Upper lobe of left lung (tissue), 6 donors: Measurements from ENCODE around the gene EPS8L2. TPM values are rescaled to one million over a fixed set of nuclear protein-coding genes. Genes with fewer than 3 reads are reported as not detected.
A peak's percentile ranks its signal among the peaks of the same experiment; 100 is the strongest.

Source experiments
- ATAC-seq, 2 donors: fragments of 200-7000 bp; cut with Tn5 transposase; one replicate each; pipeline ENCODE4 v1.9.1; 2022; ENCODE audit warnings: mild to moderate bottlenecking in 2 of 2, moderate library complexity in 2 of 2; ENCODE audit not compliant: low FRiP score in 2 of 2
- DNase-seq, 2 donors: peaks; one replicate each; pipeline ENCODE4 v3.0.0-alpha.2; 2019 to 2020
- H3K27ac ChIP-seq, 4 donors: fragments of 200-600 bp; sonication (generic); one replicate each; pipeline ENCODE4 v1.5.1; 2016 to 2019
- H3K27me3 ChIP-seq, 4 donors: fragments of 200-600 bp; sonication (generic); one replicate each; pipeline ENCODE4 v1.5.1; 2017 to 2019
- H3K36me3 ChIP-seq, 4 donors: fragments of 200-600 bp; sonication (generic); one replicate each; pipeline ENCODE4 v1.5.1; 2016 to 2019
- H3K4me1 ChIP-seq, 4 donors: fragments of 200-600 bp; sonication (generic); one replicate each; pipeline ENCODE4 v1.5.1; 2018 to 2019
- H3K4me3 ChIP-seq, 4 donors: fragments of 200-600 bp; sonication (generic); one replicate each; pipeline ENCODE4 v1.5.1; 2017 to 2019; ENCODE audit warnings: mild to moderate bottlenecking in 2 of 4, moderate library complexity in 1 of 4
- H3K9me3 ChIP-seq, 4 donors: fragments of 200-600 bp; sonication (generic); one replicate each; pipeline ENCODE4 v1.5.1; 2018 to 2019
- EP300 ChIP-seq, 4 donors: sonication (generic); formaldehyde crosslinking; IDR thresholded peaks; one replicate each; pipeline ENCODE4 v1.5.1; 2017; ENCODE audit warnings: antibody characterized with exemption in 4 of 4, control low read depth in 2 of 4
- POLR2A ChIP-seq, 4 donors: fragments of 450-650 bp; IDR thresholded peaks; one replicate each; pipeline ENCODE4 v1.5.1; 2016 to 2017; ENCODE audit warnings: antibody characterized with exemption in 4 of 4, mild to moderate bottlenecking in 2 of 4
- POLR2AphosphoS5 ChIP-seq, 2 donors: sonication (generic); formaldehyde crosslinking; IDR thresholded peaks; one replicate each; pipeline ENCODE4 v1.5.1; 2017; ENCODE audit warnings: antibody characterized with exemption in 2 of 2
- WGBS, 2 donors: methylation state at CpG; one replicate each; pipeline ENCODE4 v1.1.5; 2017 to 2018; 5-methylcytosine and 5-hydroxymethylcytosine counted together
- total RNA-seq, 6 donors: library from RNA; depleted of rRNA in 4 of 6; stranded (reverse); fragments of >200 nt in 4 of 6; gene quantifications; one replicate each; pipeline versions ENCODE4 v1.1.0 to v1.2.1, GENCODE V29; 2016 to 2021
- TF ChIP-seq, protein P1 (sequence below), 6 experiments: fragments of 450-650 bp in 4 of 6; fragments of 200-600 bp in 2 of 6; sonication (generic) in 2 of 6; IDR thresholded peaks; one replicate each; pipeline ENCODE4 v1.5.1; 2016 to 2019; ENCODE audit warnings: antibody characterized with exemption in 6 of 6
- donor health status: DM: no; HTN: no; CAD: no; lungs with moderate emphysema.
- donor health status: DM: no; HTN: yes; CAD: no; lungs with severe emphysema.

EPS8L2 gene
- total RNA-seq, 6 donors from 2014 or later: 120 to 497 (median 199) TPM

DNA sequence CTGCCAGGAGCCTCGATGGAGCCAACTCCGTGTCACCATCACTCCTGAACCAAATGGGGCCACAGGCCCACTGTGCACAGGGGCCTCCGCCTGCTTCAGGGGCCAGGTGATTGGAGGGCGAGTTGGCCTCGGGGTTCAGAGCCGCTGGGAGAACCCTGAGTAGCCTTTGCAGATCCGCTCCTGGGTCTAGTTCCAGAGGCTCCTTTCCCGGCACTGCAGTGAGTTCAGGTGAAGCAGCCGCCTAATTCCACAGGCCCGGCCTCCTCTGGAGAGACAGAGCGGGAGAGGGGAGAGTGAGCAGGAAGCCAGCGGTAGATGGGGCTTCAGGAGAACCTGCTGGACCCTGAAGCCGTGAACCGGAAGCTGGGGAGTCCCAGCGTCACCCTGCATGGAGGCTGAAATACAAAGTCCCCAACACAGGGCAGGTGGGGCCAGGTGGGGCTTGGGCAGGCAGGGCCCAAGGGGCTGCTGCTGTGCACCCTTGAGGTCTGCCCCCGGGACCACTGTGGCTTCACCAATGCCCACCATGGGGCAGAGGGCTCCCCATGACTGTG lies 46.4 kb upstream of the EPS8L2 start:
- Histone ChIP-seq H3K27me3 (no peaks in the 10 kb centered on the region), H3K27ac (no peak overlapping the region), H3K36me3 (peaks cover 0 to 46% (median 22%) of the 10 kb centered on the region in 4 donors), H3K9me3 (no peaks in the 10 kb centered on the region), H3K4me3 (no peak overlapping the region), H3K4me1 (peaks cover 0 to 5% (median 0%) of the 10 kb centered on the region in 4 donors)
- TF ChIP-seq POLR2A (IDR thresholded peaks at IDR 0.05): no peak
- TF ChIP-seq, protein P1, sequence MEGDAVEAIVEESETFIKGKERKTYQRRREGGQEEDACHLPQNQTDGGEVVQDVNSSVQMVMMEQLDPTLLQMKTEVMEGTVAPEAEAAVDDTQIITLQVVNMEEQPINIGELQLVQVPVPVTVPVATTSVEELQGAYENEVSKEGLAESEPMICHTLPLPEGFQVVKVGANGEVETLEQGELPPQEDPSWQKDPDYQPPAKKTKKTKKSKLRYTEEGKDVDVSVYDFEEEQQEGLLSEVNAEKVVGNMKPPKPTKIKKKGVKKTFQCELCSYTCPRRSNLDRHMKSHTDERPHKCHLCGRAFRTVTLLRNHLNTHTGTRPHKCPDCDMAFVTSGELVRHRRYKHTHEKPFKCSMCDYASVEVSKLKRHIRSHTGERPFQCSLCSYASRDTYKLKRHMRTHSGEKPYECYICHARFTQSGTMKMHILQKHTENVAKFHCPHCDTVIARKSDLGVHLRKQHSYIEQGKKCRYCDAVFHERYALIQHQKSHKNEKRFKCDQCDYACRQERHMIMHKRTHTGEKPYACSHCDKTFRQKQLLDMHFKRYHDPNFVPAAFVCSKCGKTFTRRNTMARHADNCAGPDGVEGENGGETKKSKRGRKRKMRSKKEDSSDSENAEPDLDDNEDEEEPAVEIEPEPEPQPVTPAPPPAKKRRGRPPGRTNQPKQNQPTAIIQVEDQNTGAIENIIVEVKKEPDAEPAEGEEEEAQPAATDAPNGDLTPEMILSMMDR (IDR thresholded peaks at IDR 0.05): no peak
- WGBS, 2 donors: 90 to 93% methylated on average over 13 to 15 of the region's 16 CpGs
- DNase-seq (no peak), ATAC-seq (no peak)

DNA sequence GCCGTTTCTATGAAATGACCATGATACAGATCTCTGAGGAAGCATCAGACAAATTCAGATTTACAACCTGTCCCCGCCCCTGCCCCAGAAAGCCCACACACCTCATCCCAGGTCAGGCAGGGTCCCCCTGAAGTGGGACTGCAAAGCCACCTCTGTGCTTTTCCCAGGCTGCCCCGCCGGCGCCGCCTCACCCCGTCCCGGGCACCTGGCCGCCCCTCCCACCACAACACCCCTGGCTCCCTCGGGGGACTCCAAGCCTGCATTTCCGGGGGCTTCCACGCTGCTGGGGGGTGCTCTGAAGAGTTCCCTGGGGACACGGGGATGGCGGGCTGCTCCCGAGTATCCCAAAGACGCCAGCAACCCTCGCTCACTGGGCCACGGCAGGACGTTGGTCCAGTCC lies 45.8 kb upstream of the EPS8L2 start:
- Histone ChIP-seq H3K4me3 (no peak overlapping the region), H3K27ac (no peak overlapping the region), H3K9me3 (no peaks in the 10 kb centered on the region), H3K27me3 (no peaks in the 10 kb centered on the region), H3K4me1 (peaks cover 0 to 2% (median 0%) of the 10 kb centered on the region in 4 donors), H3K36me3 (peaks cover 0 to 46% (median 22%) of the 10 kb centered on the region in 4 donors)
- TF ChIP-seq POLR2A (IDR thresholded peaks at IDR 0.05) (no peak), EP300 (IDR thresholded peaks at IDR 0.05) (no peak), POLR2AphosphoS5 (IDR thresholded peaks at IDR 0.05) (no peak)
- TF ChIP-seq, protein P1 (IDR thresholded peaks at IDR 0.05): no peak
- DNase-seq (no peak), ATAC-seq (no peak)
- 85 to 93% methylated on average over 12 to 16 of the region's 19 CpGs for WGBS, 2 donors

GRCh38 chr11:660681-661444 lies 45.2 kb upstream of the EPS8L2 start:
- H3K36me3 ChIP-seq: peaks cover 0 to 52% (median 24%) of the 10 kb centered on the region in 4 donors
- H3K27ac ChIP-seq: no peak overlapping the region
- 89 to 97% methylated on average over 10 to 19 of the region's 19 CpGs for WGBS, 2 donors
- no peaks in the 10 kb centered on the region for H3K4me1 ChIP-seq
- no peaks in the 10 kb centered on the region for H3K27me3 ChIP-seq
- ATAC-seq (no peak), DNase-seq (no peak)
- no peaks in the 10 kb centered on the region for H3K9me3 ChIP-seq
- TF ChIP-seq, protein P1 (IDR thresholded peaks at IDR 0.05): no peak
- TF ChIP-seq POLR2AphosphoS5 (IDR thresholded peaks at IDR 0.05) (no peak), POLR2A (IDR thresholded peaks at IDR 0.05) (no peak), EP300 (IDR thresholded peaks at IDR 0.05) (no peak)
- H3K4me3 ChIP-seq: no peak overlapping the region

DNA sequence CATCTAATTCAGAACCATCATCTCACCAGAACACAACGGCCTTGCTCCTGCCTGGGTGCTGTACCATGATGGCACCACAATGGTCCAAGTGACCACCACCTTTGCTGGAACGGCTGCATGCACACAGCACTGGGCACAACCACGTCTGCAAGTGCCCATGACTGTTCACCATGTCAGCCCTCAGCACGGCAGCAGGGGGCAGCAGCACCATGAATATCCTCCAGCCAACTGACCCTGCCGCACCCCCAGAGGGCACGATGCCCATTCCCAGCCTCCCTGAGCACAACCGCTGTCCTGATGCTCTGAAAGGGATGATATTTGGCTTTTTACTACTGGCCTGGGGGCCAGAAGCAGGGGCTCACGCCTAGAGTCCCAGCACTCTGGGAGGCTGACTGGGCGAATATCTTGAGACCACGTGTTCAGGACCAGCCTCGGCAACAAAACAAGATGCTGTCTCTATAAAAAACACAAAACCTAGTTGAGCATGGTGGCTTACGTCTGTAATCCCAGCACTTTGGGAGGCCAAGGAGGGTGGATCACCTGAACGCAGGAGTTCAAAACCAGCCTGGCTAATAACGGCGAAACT lies 43.2 kb upstream of the EPS8L2 start:
- Histone ChIP-seq H3K36me3 (peaks cover 0 to 48% (median 27%) of the 10 kb centered on the region in 4 donors), H3K27me3 (no peaks in the 10 kb centered on the region), H3K4me3 (no peak overlapping the region), H3K27ac (no peak overlapping the region), H3K9me3 (no peaks in the 10 kb centered on the region), H3K4me1 (no peaks in the 10 kb centered on the region)
- ATAC-seq (peak; percentile 81 to 84), DNase-seq (peak in 1 of 2 donors; percentile 58)
- WGBS, 2 donors: 53 to 63% methylated on average over 15 of the region's 15 CpGs
- TF ChIP-seq, protein P1 (IDR thresholded peaks at IDR 0.05): peak; percentile 55 to 87 (median 76)
- TF ChIP-seq POLR2AphosphoS5 (IDR thresholded peaks at IDR 0.05): no peak
